ENCODE results near the gene PLCB2.
A peak's percentile ranks its signal among the peaks of the same experiment; 100 is the strongest.

The PLCB2 gene

DNA sequence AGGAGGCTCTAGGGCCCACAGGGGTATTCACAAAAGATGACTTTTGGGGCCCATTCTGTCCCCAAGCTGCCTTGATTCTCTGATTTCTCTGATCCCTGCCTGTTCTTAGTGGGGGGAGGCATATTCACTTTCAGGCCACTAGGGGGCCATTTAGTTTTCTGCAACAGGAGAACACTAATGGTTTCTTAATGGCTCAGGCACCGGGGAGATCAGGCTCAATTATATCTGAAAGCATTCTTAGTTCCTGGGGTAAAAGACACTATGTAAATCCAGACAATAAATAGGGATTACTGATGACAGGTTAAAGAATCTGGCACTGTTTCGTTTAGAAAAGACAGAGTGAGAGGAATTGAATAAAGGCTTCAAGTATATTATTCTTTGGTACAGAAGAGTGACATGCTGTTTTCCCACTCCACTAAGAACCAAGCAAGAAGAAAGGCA lies 13.2 kb upstream of the PLCB2 start:
- H3K9me3 ChIP-seq (ENCODE audit: low read length) = no peaks in the 10 kb centered on the region
- H3K36me3 ChIP-seq (ENCODE audit: insufficient read depth, low read length) = no peaks in the 10 kb centered on the region
- H3K9ac ChIP-seq (ENCODE audit: low read length) = no peak overlapping the region
- H3K27ac ChIP-seq (ENCODE audit: low read depth, low read length) = peak overlapping the region; percentile 79
- no peaks in the 10 kb centered on the region for H3K27me3 ChIP-seq (ENCODE audit: control insufficient read depth in 1 of 2, insufficient read depth in 2 of 2, low read length in 2 of 2)
- no peak overlapping the region for H3K4me3 ChIP-seq (ENCODE audit: low read depth in 1 of 2, low read length in 2 of 2)
- H3K4me1 ChIP-seq (ENCODE audit: insufficient read depth, low read length) = peaks cover 20% of the 10 kb centered on the region

DNA sequence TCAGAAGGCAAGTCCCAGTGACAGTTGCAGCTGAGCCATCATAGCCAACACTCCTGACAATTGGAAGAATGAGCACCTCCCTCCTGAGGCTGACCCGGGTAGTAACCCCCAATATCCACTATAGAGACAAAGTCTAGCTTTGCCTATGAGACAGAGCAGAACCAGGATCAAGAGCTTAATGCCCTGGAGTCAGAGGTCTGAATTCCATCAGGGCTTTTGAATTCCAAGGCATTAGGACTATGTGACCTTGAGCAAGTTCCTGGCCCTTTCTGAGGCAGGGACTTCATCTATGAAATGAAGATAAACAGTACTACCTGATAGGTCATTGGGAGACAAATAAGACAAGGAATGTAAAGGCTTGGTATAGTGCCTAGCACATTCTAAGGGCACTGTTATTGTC lies 12.7 kb upstream of the PLCB2 start:
- no peak overlapping the region for H3K4me3 ChIP-seq (ENCODE audit: low read depth in 1 of 2, low read length in 2 of 2)
- peaks cover 17% of the 10 kb centered on the region for H3K4me1 ChIP-seq (ENCODE audit: insufficient read depth, low read length)
- H3K36me3 ChIP-seq (ENCODE audit: insufficient read depth, low read length) = no peaks in the 10 kb centered on the region
- H3K9me3 ChIP-seq (ENCODE audit: low read length) = no peaks in the 10 kb centered on the region
- H3K27me3 ChIP-seq (ENCODE audit: control insufficient read depth in 1 of 2, insufficient read depth in 2 of 2, low read length in 2 of 2) = no peaks in the 10 kb centered on the region
- no peak overlapping the region for H3K9ac ChIP-seq (ENCODE audit: low read length)
- H3K27ac ChIP-seq (ENCODE audit: low read depth, low read length) = peak overlapping the region; percentile 79

DNA sequence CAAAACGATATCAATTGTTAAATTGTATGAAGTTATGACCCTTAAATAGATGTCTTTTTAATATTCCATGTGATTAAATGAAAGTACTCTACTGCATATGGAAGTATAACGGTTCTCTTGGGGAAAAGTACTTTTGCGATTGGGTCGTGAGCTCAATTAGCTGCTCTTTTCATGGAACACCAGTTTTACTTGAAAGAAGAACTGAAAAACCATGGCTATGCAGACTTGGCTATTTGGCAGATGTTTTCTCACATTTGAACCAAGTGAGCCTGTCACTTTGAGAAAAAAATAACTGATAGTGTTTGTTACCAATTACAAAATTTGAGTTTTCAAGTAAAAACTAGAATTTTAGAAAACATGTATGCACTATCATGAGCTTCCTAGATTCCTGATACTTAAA lies 9.8 kb upstream of the PLCB2 start:
- no peaks in the 10 kb centered on the region for H3K36me3 ChIP-seq (ENCODE audit: insufficient read depth, low read length)
- H3K9me3 ChIP-seq (ENCODE audit: low read length) = no peaks in the 10 kb centered on the region
- H3K4me1 ChIP-seq (ENCODE audit: insufficient read depth, low read length) = peaks cover 13% of the 10 kb centered on the region
- no peak overlapping the region for H3K4me3 ChIP-seq (ENCODE audit: low read depth in 1 of 2, low read length in 2 of 2)
- no peak overlapping the region for H3K27ac ChIP-seq (ENCODE audit: low read depth, low read length)
- H3K9ac ChIP-seq (ENCODE audit: low read length) = no peak overlapping the region
- no peaks in the 10 kb centered on the region for H3K27me3 ChIP-seq (ENCODE audit: control insufficient read depth in 1 of 2, insufficient read depth in 2 of 2, low read length in 2 of 2)

DNA sequence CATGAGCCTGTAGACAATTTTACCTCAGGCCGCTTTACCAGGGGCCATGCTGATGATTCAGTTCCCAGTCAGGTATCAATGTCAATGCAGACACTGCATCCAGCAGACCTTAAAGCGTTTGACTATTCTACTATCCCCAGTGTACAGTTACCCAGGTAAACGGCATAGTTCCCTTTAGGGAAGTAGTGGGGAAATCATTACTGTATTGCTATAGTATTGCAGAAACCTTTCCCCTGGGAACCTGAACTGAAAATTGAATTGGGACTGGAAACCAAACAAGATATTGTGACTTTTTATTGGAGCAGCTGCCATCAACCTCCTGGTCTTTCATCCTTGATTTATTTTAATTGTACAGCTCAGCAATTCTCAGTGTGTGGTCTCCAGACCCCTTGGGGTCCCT lies 9.2 kb upstream of the PLCB2 start:
- no peaks in the 10 kb centered on the region for H3K9me3 ChIP-seq (ENCODE audit: low read length)

DNA sequence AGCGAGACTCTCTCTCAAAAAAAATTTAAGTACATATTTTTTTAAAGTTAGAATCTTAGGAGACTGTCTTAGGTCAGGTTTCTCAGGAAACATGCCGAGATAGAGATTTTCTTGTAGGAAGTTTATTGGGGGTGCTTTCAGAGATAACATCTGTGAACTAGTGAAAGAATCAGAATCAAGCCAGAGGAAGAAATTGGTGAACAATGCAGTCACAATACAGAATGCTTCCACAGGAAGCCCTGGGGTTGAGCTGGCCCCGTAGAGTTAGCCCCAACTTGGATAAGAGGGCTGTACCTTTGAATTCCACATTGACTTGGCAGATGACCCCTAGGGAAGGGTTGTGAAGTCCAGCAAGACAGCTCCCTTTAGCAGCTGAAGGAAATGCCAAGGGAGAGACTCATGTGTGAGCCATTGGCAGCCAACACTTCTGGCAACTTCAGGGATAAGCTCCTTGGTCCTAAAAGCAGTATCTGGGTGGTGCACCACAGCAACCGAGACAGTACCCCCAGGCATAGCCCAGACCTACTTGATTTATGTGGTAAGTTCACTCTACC lies 7.1 kb upstream of the PLCB2 start:
- H3K9me3 ChIP-seq (ENCODE audit: low read length) = no peaks in the 10 kb centered on the region
- H3K27me3 ChIP-seq (ENCODE audit: control insufficient read depth in 1 of 2, insufficient read depth in 2 of 2, low read length in 2 of 2) = no peaks in the 10 kb centered on the region
- H3K36me3 ChIP-seq (ENCODE audit: insufficient read depth, low read length) = no peaks in the 10 kb centered on the region
- H3K4me1 ChIP-seq (ENCODE audit: insufficient read depth, low read length) = no peaks in the 10 kb centered on the region
- no peak overlapping the region for H3K9ac ChIP-seq (ENCODE audit: low read length)
- H3K27ac ChIP-seq (ENCODE audit: low read depth, low read length) = no peak overlapping the region
- H3K4me3 ChIP-seq (ENCODE audit: low read depth in 1 of 2, low read length in 2 of 2) = no peak overlapping the region

More for the DNA sequence above, 9.2 kb upstream of the PLCB2 start:
- H3K27me3 ChIP-seq (ENCODE audit: control insufficient read depth in 1 of 2, insufficient read depth in 2 of 2, low read length in 2 of 2) = no peaks in the 10 kb centered on the region
- no peaks in the 10 kb centered on the region for H3K36me3 ChIP-seq (ENCODE audit: insufficient read depth, low read length)
- H3K27ac ChIP-seq (ENCODE audit: low read depth, low read length) = no peak overlapping the region
- H3K4me3 ChIP-seq (ENCODE audit: low read depth in 1 of 2, low read length in 2 of 2) = no peak overlapping the region
- no peak overlapping the region for H3K9ac ChIP-seq (ENCODE audit: low read length)
- H3K4me1 ChIP-seq (ENCODE audit: insufficient read depth, low read length) = peaks cover 6% of the 10 kb centered on the region

DNA sequence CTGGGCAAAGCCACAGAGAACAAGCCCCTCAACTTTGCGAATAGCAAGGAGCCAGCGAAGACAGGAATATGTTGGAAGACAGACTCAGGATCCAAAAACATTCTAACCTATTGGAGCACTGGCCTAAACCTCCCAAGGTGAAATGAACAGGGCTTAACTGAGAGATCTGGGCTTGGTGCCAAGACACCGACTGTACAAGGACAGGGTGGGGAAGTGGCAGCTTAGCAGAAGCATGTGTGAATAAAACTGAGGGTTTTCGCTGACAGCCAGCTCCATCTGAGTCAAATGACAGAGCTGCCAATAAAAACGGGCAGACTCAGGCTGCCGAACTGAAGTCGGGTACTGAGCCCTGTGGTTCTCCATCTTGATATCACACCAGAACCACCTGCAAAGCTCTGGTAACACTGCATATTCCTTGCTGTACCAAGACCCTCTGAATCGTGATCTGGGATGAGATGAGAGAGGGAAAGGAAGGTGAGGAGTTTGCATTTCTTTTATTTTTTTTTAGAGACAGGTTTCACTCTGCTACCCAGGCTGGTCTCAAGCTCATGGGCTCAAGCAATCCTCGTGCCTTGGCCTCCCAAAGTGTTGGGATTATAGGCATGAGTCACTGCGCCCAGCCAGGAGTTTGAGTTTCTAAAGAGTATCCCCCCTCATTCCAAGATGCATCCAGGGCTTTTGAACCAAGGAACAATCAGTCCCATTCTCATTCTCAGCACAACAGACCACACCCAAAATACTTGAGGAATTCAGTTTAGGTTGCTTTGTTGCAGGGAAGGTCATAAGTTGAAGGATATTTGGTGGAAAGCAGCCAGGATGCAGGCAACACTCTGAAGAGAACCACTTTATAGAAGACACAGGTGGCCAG lies 6.0 kb upstream of the PLCB2 start:
- no peak overlapping the region for H3K27ac ChIP-seq (ENCODE audit: low read depth, low read length)
- H3K36me3 ChIP-seq (ENCODE audit: insufficient read depth, low read length) = no peaks in the 10 kb centered on the region
- no peak overlapping the region for H3K4me3 ChIP-seq (ENCODE audit: low read depth in 1 of 2, low read length in 2 of 2)
- no peaks in the 10 kb centered on the region for H3K9me3 ChIP-seq (ENCODE audit: low read length)
- H3K4me1 ChIP-seq (ENCODE audit: insufficient read depth, low read length) = no peaks in the 10 kb centered on the region
- no peaks in the 10 kb centered on the region for H3K27me3 ChIP-seq (ENCODE audit: control insufficient read depth in 1 of 2, insufficient read depth in 2 of 2, low read length in 2 of 2)
- no peak overlapping the region for H3K9ac ChIP-seq (ENCODE audit: low read length)

DNA sequence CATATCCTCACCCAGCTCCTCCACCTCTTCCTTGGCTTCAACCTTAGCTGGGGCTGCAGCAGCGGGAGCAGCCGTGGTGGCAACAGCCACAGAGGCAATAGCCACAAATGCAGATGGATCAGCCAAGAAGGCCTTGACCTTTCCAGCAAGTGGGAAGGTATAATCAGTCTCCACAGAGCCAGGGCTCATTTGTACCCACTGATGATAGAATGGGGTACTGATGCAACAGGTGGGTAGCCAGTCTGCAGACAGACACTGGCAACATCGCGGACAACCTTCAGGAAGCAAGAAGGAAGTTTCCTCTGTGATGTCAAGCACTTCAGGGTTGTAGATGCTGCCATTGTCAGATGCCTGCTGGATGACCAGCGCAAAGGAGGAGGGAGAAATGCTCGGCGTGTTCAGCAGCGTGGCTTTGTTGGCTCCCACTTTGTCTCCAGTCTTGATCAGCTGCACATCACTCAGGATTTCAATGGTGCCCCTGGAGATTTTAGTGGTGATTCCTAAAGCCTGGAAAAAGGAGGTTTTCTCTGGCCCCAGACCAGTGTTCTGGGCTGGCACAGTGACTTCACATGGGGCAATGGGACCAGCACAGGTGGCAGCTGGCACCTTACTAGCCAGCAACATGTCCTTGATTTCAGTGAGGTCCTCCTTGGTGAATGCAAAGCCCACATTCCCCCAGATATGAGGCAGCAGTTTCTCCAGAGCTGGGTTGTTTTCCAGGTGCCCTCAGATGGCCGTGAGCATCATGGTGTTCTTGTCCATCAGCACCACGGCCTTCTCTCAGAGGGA lies 4.8 kb upstream of the PLCB2 start:
- no peak overlapping the region for H3K9ac ChIP-seq (ENCODE audit: low read length)
- H3K27me3 ChIP-seq (ENCODE audit: control insufficient read depth in 1 of 2, insufficient read depth in 2 of 2, low read length in 2 of 2) = no peaks in the 10 kb centered on the region
- no peak overlapping the region for H3K4me3 ChIP-seq (ENCODE audit: low read depth in 1 of 2, low read length in 2 of 2)
- no peaks in the 10 kb centered on the region for H3K4me1 ChIP-seq (ENCODE audit: insufficient read depth, low read length)
- no peaks in the 10 kb centered on the region for H3K9me3 ChIP-seq (ENCODE audit: low read length)
- H3K27ac ChIP-seq (ENCODE audit: low read depth, low read length) = no peak overlapping the region
- no peaks in the 10 kb centered on the region for H3K36me3 ChIP-seq (ENCODE audit: insufficient read depth, low read length)

DNA sequence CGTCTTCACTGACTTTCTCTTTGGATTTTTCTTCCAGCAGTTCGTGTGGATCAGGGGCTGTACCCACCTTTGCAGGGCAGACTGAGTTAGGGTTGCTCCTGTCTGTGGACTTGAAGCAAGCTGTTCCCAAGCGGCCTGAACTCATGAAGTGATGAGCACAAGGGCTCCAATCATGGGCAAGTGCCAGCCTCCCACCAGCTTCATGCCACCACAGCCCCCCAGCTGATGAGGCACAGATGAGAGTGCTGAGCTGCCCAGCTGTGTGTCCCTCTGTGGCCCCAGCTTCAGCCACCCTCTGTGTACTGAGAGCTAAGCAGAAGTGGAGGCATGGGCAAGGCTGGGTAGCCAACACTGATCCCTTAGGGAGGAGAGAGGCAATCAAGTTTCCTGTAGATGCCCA lies 3.3 kb upstream of the PLCB2 start:
- no peak overlapping the region for H3K27ac ChIP-seq (ENCODE audit: low read depth, low read length)
- no peak overlapping the region for H3K9ac ChIP-seq (ENCODE audit: low read length)
- no peaks in the 10 kb centered on the region for H3K27me3 ChIP-seq (ENCODE audit: control insufficient read depth in 1 of 2, insufficient read depth in 2 of 2, low read length in 2 of 2)
- H3K36me3 ChIP-seq (ENCODE audit: insufficient read depth, low read length) = no peaks in the 10 kb centered on the region
- no peaks in the 10 kb centered on the region for H3K9me3 ChIP-seq (ENCODE audit: low read length)
- H3K4me1 ChIP-seq (ENCODE audit: insufficient read depth, low read length) = no peaks in the 10 kb centered on the region
- no peak overlapping the region for H3K4me3 ChIP-seq (ENCODE audit: low read depth in 1 of 2, low read length in 2 of 2)

DNA sequence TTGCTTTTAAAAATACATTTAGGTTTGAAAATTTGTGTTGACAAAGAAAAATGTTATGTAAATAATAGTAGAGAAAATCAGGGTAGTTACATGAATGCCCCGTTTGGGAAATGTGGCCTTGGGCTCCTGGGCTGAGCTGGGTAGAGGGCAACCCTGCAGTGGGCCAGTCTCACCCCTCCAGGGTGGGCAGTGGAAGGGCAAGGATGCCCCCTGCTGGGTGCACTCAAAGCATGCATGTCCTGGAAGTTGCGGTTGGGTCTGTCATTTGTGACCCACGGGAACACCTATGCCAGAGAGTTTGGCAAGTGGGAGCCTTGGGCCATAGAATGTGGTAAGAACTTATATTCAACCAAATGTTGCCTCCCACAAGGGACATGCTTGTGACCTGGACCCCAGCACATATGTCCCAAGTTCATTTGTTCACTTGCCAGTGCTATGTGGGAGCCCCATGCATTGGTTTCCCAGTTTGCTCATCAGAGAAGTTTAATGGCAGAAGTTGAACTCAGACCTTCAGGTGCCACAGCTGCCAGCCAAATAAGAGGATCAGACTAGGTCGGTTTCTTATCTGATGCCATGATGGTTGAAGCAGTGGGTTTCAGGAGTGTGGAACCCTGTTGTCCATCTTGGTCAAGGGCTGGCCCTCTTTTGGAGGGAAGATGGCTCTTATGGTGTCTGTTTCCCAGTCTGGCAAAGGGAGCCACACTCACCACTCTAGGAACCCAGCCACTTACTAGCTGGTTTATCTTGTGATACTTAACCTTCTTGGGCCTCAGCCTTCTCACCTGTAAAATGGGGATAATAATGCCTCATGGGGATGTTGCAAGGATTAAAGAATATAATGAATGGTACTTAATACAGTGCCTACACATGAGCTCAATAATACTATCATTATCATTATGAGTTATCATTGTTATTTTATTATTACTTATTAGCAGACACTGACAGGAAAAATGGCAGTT lies 2.5 kb upstream of the PLCB2 start:
- no peaks in the 10 kb centered on the region for H3K4me1 ChIP-seq (ENCODE audit: insufficient read depth, low read length)

DNA sequence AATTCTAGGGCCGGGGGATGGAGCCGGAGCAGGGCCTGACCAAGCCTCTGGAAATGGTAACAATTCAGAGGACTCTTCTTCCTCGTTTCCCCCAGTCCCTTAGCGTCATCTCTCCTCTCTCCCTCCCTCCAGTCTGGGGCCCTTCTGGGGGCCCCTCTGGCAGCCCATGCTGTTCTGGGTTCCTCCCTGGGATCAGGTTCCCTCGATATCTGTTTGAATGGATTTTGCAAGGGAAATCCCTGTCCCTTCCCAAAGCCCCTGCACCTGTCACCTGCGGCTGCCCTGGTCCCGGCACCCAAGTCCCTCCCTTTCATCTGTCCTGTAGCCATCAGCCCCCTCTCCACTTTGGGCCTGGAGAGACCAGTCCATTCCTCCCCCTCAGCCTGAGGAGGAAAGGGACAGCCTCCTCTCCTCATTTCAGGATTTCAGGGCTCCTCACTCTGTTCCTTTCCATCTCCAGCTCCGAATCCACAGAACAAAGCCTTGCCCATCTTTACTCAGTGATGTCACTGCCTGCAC lies 1.7 kb upstream of the PLCB2 start:
- Histone ChIP-seq H3K27me3 (ENCODE audit: control insufficient read depth in 1 of 2, insufficient read depth in 2 of 2, low read length in 2 of 2) (no peaks in the 10 kb centered on the region), H3K9ac (ENCODE audit: low read length) (no peak overlapping the region), H3K4me3 (ENCODE audit: low read depth in 1 of 2, low read length in 2 of 2) (no peak overlapping the region), H3K36me3 (ENCODE audit: insufficient read depth, low read length) (no peaks in the 10 kb centered on the region), H3K9me3 (ENCODE audit: low read length) (no peaks in the 10 kb centered on the region), H3K27ac (ENCODE audit: low read depth, low read length) (no peak overlapping the region), H3K4me1 (ENCODE audit: insufficient read depth, low read length) (no peaks in the 10 kb centered on the region)

More for the DNA sequence above, 2.5 kb upstream of the PLCB2 start:
- Histone ChIP-seq H3K9me3 (ENCODE audit: low read length) (no peaks in the 10 kb centered on the region), H3K4me3 (ENCODE audit: low read depth in 1 of 2, low read length in 2 of 2) (no peak overlapping the region), H3K36me3 (ENCODE audit: insufficient read depth, low read length) (no peaks in the 10 kb centered on the region), H3K27me3 (ENCODE audit: control insufficient read depth in 1 of 2, insufficient read depth in 2 of 2, low read length in 2 of 2) (no peaks in the 10 kb centered on the region), H3K9ac (ENCODE audit: low read length) (no peak overlapping the region), H3K27ac (ENCODE audit: low read depth, low read length) (no peak overlapping the region)
